ENCODE results near the gene FER. TPM values are rescaled to one million over a fixed set of nuclear protein-coding genes. Genes with fewer than 3 reads are reported as not detected.

FER gene
- total and polyA plus RNA-seq, 10 of the 15 experiments (the other 5 are each of a cell fraction or from before 2014, with no cell fraction given) = 4.4 to 19.1 (median 9.6) TPM

DNA sequence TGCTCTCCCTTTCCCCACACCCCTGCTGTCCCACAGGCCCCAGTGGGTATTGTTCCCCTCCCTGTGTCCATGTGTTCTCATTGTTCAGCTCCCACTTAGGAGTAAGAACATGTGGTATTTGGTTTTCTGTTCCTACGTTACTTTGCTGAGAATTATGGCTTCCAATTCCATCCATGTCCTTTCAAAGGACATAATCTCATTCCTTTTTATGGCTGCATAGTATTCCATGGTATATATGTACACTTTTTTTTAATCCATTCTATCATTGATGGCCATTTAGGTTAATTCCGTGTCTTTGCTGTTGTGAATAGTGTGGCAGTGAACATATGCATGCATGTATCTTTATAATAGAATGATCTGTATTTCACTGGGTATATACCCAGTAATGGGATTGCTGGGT, 25.6 kb downstream of the FER start:
- FAIRE-seq = no peak
- Histone ChIP-seq H3K4me1 (ENCODE audit: control insufficient read depth, insufficient read depth, low read length) (peaks cover 4% of the 10 kb centered on the region), H2AFZ (ENCODE audit: control insufficient read depth, low read depth, low read length) (no peak overlapping the region), H3K36me3 (ENCODE audit: control insufficient read depth in 2 of 2, insufficient read depth in 2 of 2, low read length in 1 of 2) (no peaks in the 10 kb centered on the region), H3K9me3 (replicated peaks; ENCODE audit: control insufficient read depth, insufficient read depth, low read length) (peaks cover 7% of the 10 kb centered on the region; the same call in 2 of the 3 replicates), H3K27ac (ENCODE audit: control insufficient read depth, insufficient read depth) (no peak overlapping the region), H3K27me3 (replicated peaks in 1 of 2; ENCODE audit: control insufficient read depth in 2 of 2, insufficient read depth in 2 of 2, low read length in 1 of 2) (no peaks in the 10 kb centered on the region), H3K4me3 (no peak overlapping the region), H3K79me2 (ENCODE audit: control insufficient read depth, insufficient read depth, low read length) (peaks cover 2% of the 10 kb centered on the region), H4K20me1 (ENCODE audit: control insufficient read depth, insufficient read depth) (no peaks in the 10 kb centered on the region), H3K4me2 (ENCODE audit: control insufficient read depth, insufficient read depth) (no peak overlapping the region), H3K9ac (ENCODE audit: control insufficient read depth, insufficient read depth, low read length) (no peak overlapping the region)
- no peak for ATAC-seq
- in situ Hi-C loops (cut with MboI) (no loop called here), intact Hi-C loops (cut with micrococcal nuclease; ENCODE audit: unreplicated experiment) (no loop called here)
- ChIA-PET CTCF (no interaction called here), SMC1A (ENCODE audit: uncharacterized antibody, unreplicated experiment) (interaction anchor here (0.5 to 1.1 kb wide), 3 partner anchors 19 to 135 kb away, joined by 3 to 4 read pairs (median 3); no protein-coding TSS in a partner anchor), RAD21 (ENCODE audit: unreplicated experiment) (interaction anchor here (1.3 kb wide), 1 partner anchor 15 kb away, joined by 4 read pairs; no protein-coding TSS in a partner anchor), POLR2A (no interaction called here)
- 98% methylated on average over 2 of the region's 2 CpGs for WGBS (ENCODE audit: insufficient coverage, insufficient replicate concordance, low lambda C conversion rate, missing lambda C conversion rate)
- no TSS peak for BruUV-seq (replicated peaks)
- DNase-seq (ENCODE audit: low read depth, low spot score) = no peak
- TF ChIP-seq RAD21 (IDR thresholded peaks at IDR 0.05; ENCODE audit: insufficient read depth, low read depth, low read length) = no peak
- TF ChIP-seq NRF1 (conservative IDR thresholded peaks at IDR 0.05; ENCODE audit: low read depth, low read length) = no peak
- TF ChIP-seq, protein P1, sequence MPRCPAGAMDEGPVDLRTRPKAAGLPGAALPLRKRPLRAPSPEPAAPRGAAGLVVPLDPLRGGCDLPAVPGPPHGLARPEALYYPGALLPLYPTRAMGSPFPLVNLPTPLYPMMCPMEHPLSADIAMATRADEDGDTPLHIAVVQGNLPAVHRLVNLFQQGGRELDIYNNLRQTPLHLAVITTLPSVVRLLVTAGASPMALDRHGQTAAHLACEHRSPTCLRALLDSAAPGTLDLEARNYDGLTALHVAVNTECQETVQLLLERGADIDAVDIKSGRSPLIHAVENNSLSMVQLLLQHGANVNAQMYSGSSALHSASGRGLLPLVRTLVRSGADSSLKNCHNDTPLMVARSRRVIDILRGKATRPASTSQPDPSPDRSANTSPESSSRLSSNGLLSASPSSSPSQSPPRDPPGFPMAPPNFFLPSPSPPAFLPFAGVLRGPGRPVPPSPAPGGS (IDR thresholded peaks at IDR 0.05; ENCODE audit: borderline replicate concordance, insufficient read depth, low read depth, low read length, poor library complexity, severe bottlenecking) = no peak
- TF ChIP-seq MEF2B (IDR thresholded peaks at IDR 0.05; ENCODE audit: partially characterized antibody, poor library complexity, severe bottlenecking) = no peak
- TF ChIP-seq, protein P2, sequence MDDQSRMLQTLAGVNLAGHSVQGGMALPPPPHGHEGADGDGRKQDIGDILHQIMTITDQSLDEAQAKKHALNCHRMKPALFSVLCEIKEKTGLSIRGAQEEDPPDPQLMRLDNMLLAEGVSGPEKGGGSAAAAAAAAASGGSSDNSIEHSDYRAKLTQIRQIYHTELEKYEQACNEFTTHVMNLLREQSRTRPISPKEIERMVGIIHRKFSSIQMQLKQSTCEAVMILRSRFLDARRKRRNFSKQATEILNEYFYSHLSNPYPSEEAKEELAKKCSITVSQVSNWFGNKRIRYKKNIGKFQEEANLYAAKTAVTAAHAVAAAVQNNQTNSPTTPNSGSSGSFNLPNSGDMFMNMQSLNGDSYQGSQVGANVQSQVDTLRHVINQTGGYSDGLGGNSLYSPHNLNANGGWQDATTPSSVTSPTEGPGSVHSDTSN (IDR thresholded peaks at IDR 0.05; ENCODE audit: insufficient replicate concordance, low read depth, low read length) = no peak
- TF ChIP-seq CHD4 (IDR thresholded peaks at IDR 0.05) = no peak
- no peak for TF ChIP-seq CHD1 (IDR thresholded peaks at IDR 0.05; ENCODE audit: low read depth, low read length)
- no peak for TF ChIP-seq PML (IDR thresholded peaks at IDR 0.05; ENCODE audit: low read length)
- no peak for TF ChIP-seq ETV6 (conservative IDR thresholded peaks at IDR 0.05 in 1 of 2, IDR thresholded peaks at IDR 0.05 in 1 of 2; ENCODE audit: borderline replicate concordance in 1 of 2, low read depth in 1 of 2)
- TF ChIP-seq, protein P3, sequence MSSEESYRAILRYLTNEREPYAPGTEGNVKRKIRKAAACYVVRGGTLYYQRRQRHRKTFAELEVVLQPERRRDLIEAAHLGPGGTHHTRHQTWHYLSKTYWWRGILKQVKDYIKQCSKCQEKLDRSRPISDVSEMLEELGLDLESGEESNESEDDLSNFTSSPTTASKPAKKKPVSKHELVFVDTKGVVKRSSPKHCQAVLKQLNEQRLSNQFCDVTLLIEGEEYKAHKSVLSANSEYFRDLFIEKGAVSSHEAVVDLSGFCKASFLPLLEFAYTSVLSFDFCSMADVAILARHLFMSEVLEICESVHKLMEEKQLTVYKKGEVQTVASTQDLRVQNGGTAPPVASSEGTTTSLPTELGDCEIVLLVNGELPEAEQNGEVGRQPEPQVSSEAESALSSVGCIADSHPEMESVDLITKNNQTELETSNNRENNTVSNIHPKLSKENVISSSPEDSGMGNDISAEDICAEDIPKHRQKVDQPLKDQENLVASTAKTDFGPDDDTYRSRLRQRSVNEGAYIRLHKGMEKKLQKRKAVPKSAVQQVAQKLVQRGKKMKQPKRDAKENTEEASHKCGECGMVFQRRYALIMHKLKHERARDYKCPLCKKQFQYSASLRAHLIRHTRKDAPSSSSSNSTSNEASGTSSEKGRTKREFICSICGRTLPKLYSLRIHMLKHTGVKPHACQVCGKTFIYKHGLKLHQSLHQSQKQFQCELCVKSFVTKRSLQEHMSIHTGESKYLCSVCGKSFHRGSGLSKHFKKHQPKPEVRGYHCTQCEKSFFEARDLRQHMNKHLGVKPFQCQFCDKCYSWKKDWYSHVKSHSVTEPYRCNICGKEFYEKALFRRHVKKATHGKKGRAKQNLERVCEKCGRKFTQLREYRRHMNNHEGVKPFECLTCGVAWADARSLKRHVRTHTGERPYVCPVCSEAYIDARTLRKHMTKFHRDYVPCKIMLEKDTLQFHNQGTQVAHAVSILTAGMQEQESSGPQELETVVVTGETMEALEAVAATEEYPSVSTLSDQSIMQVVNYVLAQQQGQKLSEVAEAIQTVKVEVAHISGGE (CRISPR knock-in tag; IDR thresholded peaks at IDR 0.05) = no peak
- TF ChIP-seq KAT2A (conservative IDR thresholded peaks at IDR 0.05; ENCODE audit: control insufficient read depth, low read depth, low read length) = no peak
- no peak for TF ChIP-seq ZNF384 (IDR thresholded peaks at IDR 0.05; ENCODE audit: borderline replicate concordance, low read depth, low read length)
- no peak for TF ChIP-seq EP300 (IDR thresholded peaks at IDR 0.05; ENCODE audit: borderline replicate concordance in 1 of 2, control insufficient read depth in 1 of 2, low read depth in 2 of 2, low read length in 2 of 2)
- no peak for TF ChIP-seq YY1 (IDR thresholded peaks at IDR 0.05; ENCODE audit: low read depth, low read length)
- TF ChIP-seq, protein P4, sequence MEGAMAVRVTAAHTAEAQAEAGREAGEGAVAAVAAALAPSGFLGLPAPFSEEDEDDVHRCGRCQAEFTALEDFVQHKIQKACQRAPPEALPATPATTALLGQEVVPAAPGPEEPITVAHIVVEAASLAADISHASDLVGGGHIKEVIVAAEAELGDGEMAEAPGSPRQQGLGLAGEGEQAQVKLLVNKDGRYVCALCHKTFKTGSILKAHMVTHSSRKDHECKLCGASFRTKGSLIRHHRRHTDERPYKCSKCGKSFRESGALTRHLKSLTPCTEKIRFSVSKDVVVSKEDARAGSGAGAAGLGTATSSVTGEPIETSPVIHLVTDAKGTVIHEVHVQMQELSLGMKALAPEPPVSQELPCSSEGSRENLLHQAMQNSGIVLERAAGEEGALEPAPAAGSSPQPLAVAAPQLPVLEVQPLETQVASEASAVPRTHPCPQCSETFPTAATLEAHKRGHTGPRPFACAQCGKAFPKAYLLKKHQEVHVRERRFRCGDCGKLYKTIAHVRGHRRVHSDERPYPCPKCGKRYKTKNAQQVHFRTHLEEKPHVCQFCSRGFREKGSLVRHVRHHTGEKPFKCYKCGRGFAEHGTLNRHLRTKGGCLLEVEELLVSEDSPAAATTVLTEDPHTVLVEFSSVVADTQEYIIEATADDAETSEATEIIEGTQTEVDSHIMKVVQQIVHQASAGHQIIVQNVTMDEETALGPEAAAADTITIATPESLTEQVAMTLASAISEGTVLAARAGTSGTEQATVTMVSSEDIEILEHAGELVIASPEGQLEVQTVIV (IDR thresholded peaks at IDR 0.05; ENCODE audit: borderline replicate concordance, partially characterized antibody) = no peak
